ENCODE results near the gene PLXNA4. TPM values are rescaled to one million over a fixed set of nuclear protein-coding genes. Genes with fewer than 3 reads are reported as not detected.

Gene PLXNA4
- total and polyA plus RNA-seq, 2 experiments from 2014 or later, result 0.32 TPM; not detected in 1

GRCh38 chr7:132521423-132521822 is 54.8 kb downstream of the PLXNA4 start:
- Histone ChIP-seq H3K27ac (no peak overlapping the region), H3K4me2 (ENCODE audit: unreplicated experiment) (no peak overlapping the region), H3K36me3 (ENCODE audit: low read depth) (no peaks in the 10 kb centered on the region), H3K9me3 (ENCODE audit: low read depth) (no peaks in the 10 kb centered on the region), H3F3A (ENCODE audit: insufficient read depth) (no peaks in the 10 kb centered on the region), H3K79me2 (ENCODE audit: insufficient read depth) (no peaks in the 10 kb centered on the region), H4K20me1 (ENCODE audit: insufficient read depth) (no peaks in the 10 kb centered on the region), H3K27me3 (replicated peaks; ENCODE audit: insufficient read depth) (peaks cover 7% of the 10 kb centered on the region; the same call in 1 of the 2 replicates), H3K4me3 (no peak overlapping the region), H3K9me2 (ENCODE audit: insufficient read depth) (no peaks in the 10 kb centered on the region), H2AFZ (no peak overlapping the region), H3K9ac (no peak overlapping the region), H3K4me1 (ENCODE audit: insufficient read depth) (no peaks in the 10 kb centered on the region)
- DNase-seq, result no peak
- TF ChIP-seq EZH2 (IDR thresholded peaks at IDR 0.05; ENCODE audit: insufficient read depth, poor library complexity, severe bottlenecking) (no peak), EZH2phosphoT487 (IDR thresholded peaks at IDR 0.05; ENCODE audit: insufficient read depth, low read depth) (no peak)
- 63 to 68% methylated on average over 5 of the region's 5 CpGs for WGBS, 2 experiments (ENCODE audit: low coverage in 1 of 2, low lambda C conversion rate in 2 of 2, missing lambda C conversion rate in 2 of 2)
- in situ Hi-C loops (cut with MboI), result no loop called here

- 40 to 42% methylated on average over 9 of the region's 9 CpGs for WGBS, 2 experiments (ENCODE audit: low coverage in 1 of 2, low lambda C conversion rate in 2 of 2, missing lambda C conversion rate in 2 of 2)
- Histone ChIP-seq H2AFZ (no peak overlapping the region), H3K9me3 (ENCODE audit: low read depth) (no peaks in the 10 kb centered on the region), H3K27me3 (replicated peaks; ENCODE audit: insufficient read depth) (0 out of 2 replicates have a peak, but pooled peaks cover 3% of the 10 kb centered on the region), H4K20me1 (ENCODE audit: insufficient read depth) (no peaks in the 10 kb centered on the region), H3K4me1 (ENCODE audit: insufficient read depth) (no peaks in the 10 kb centered on the region), H3K27ac (no peak overlapping the region), H3K4me3 (no peak overlapping the region), H3K36me3 (ENCODE audit: low read depth) (no peaks in the 10 kb centered on the region), H3K9ac (no peak overlapping the region), H3F3A (ENCODE audit: insufficient read depth) (no peaks in the 10 kb centered on the region), H3K9me2 (ENCODE audit: insufficient read depth) (no peaks in the 10 kb centered on the region), H3K4me2 (ENCODE audit: unreplicated experiment) (no peak overlapping the region), H3K79me2 (ENCODE audit: insufficient read depth) (no peaks in the 10 kb centered on the region)
- DNase-seq, result no peak
- no peak for TF ChIP-seq EZH2 (IDR thresholded peaks at IDR 0.05; ENCODE audit: insufficient read depth, poor library complexity, severe bottlenecking)
- TF ChIP-seq EZH2phosphoT487 (IDR thresholded peaks at IDR 0.05; ENCODE audit: insufficient read depth, low read depth), result no peak
- in situ Hi-C loops (cut with MboI), result no loop called here
Observed at GRCh38 chr7:132520591-132521280, 55.5 kb downstream of the PLXNA4 start.

GRCh38 chr7:132519936-132520335 is 56.3 kb downstream of the PLXNA4 start:
- H3F3A ChIP-seq (ENCODE audit: insufficient read depth), result no peaks in the 10 kb centered on the region
- WGBS, 2 experiments (ENCODE audit: low coverage in 1 of 2, low lambda C conversion rate in 2 of 2, missing lambda C conversion rate in 2 of 2), result 24 to 44% methylated on average over 1 of the region's 1 CpG
- no peaks in the 10 kb centered on the region for H3K9me3 ChIP-seq (ENCODE audit: low read depth)
- in situ Hi-C loops (cut with MboI), result no loop called here
- no peaks in the 10 kb centered on the region for H3K9me2 ChIP-seq (ENCODE audit: insufficient read depth)
- peak; percentile 7 for DNase-seq
- H3K4me1 ChIP-seq (ENCODE audit: insufficient read depth), result no peaks in the 10 kb centered on the region
- H3K9ac ChIP-seq, result no peak overlapping the region
- H3K36me3 ChIP-seq (ENCODE audit: low read depth), result no peaks in the 10 kb centered on the region
- H3K27ac ChIP-seq, result no peak overlapping the region
- H3K79me2 ChIP-seq (ENCODE audit: insufficient read depth), result no peaks in the 10 kb centered on the region
- TF ChIP-seq EZH2phosphoT487 (IDR thresholded peaks at IDR 0.05; ENCODE audit: insufficient read depth, low read depth) (no peak), EZH2 (IDR thresholded peaks at IDR 0.05; ENCODE audit: insufficient read depth, poor library complexity, severe bottlenecking) (no peak)
- H2AFZ ChIP-seq, result no peak overlapping the region
- H4K20me1 ChIP-seq (ENCODE audit: insufficient read depth), result no peaks in the 10 kb centered on the region
- no peaks in the 10 kb centered on the region for H3K27me3 ChIP-seq (replicated peaks; ENCODE audit: insufficient read depth)
- H3K4me2 ChIP-seq (ENCODE audit: unreplicated experiment), result no peak overlapping the region
- H3K4me3 ChIP-seq, result no peak overlapping the region

GRCh38 chr7:132518839-132519173 is 57.5 kb downstream of the PLXNA4 start:
- DNase-seq, result no peak
- H3K27ac ChIP-seq, result no peak overlapping the region
- in situ Hi-C loops (cut with MboI), result no loop called here
- TF ChIP-seq EZH2 (IDR thresholded peaks at IDR 0.05; ENCODE audit: insufficient read depth, poor library complexity, severe bottlenecking) (no peak), EZH2phosphoT487 (IDR thresholded peaks at IDR 0.05; ENCODE audit: insufficient read depth, low read depth) (no peak)
- H4K20me1 ChIP-seq (ENCODE audit: insufficient read depth), result no peaks in the 10 kb centered on the region
- no peak overlapping the region for H3K9ac ChIP-seq
- no peaks in the 10 kb centered on the region for H3K36me3 ChIP-seq (ENCODE audit: low read depth)
- H2AFZ ChIP-seq, result no peak overlapping the region
- H3F3A ChIP-seq (ENCODE audit: insufficient read depth), result no peaks in the 10 kb centered on the region
- no peaks in the 10 kb centered on the region for H3K27me3 ChIP-seq (replicated peaks; ENCODE audit: insufficient read depth)
- H3K4me2 ChIP-seq (ENCODE audit: unreplicated experiment), result no peak overlapping the region
- WGBS, 2 experiments (ENCODE audit: low coverage in 1 of 2, low lambda C conversion rate in 2 of 2, missing lambda C conversion rate in 2 of 2), result 30 to 35% methylated on average over 6 of the region's 6 CpGs
- H3K9me2 ChIP-seq (ENCODE audit: insufficient read depth), result no peaks in the 10 kb centered on the region
- H3K79me2 ChIP-seq (ENCODE audit: insufficient read depth), result no peaks in the 10 kb centered on the region
- no peak overlapping the region for H3K4me3 ChIP-seq
- H3K9me3 ChIP-seq (ENCODE audit: low read depth), result no peaks in the 10 kb centered on the region
- H3K4me1 ChIP-seq (ENCODE audit: insufficient read depth), result no peaks in the 10 kb centered on the region

Data from GM23248 (cell line).